Hypothalamus (tissue), 51 donors: ENCODE results near the gene CETN3.

Experiments used
- DNase-seq, 51 donors: peaks; one replicate each; lab custom pipeline; 2025; lab: John Stamatoyannopoulos, UW

Gene CETN3

GRCh38 chr5:90409318-90410177 lies at the start of gene CETN3:
Gene CETN3 (minus strand): TSS chr5:90409756. CDS start chr5:90409661, 95 bp downstream.
- peak; percentile 61 to 100 (median 93) for DNase-seq

- no peak for DNase-seq
Measured at GRCh38 chr5:90446961-90447360, 37.4 kb upstream of the CETN3 start.

- no peak for DNase-seq
Measured at GRCh38 chr5:90440644-90441043, 31.1 kb upstream of the CETN3 start.

- DNase-seq, result no peak
Measured at GRCh38 chr5:90438100-90438499, 28.5 kb upstream of the CETN3 start.

GRCh38 chr5:90437663-90438062 lies 28.1 kb upstream of the CETN3 start:
- DNase-seq, result no peak

GRCh38 chr5:90434116-90434714 lies 24.7 kb upstream of the CETN3 start:
- DNase-seq, result peak in 23 of 51 donors; percentile 1 to 46 (median 25)

- no peak for DNase-seq
Measured at GRCh38 chr5:90424245-90424644, 14.7 kb upstream of the CETN3 start.

GRCh38 chr5:90421136-90421535 lies 11.6 kb upstream of the CETN3 start:
- peak in 4 of 51 donors; percentile 3 to 6 (median 4) for DNase-seq

- no peak for DNase-seq
Measured at GRCh38 chr5:90418214-90418613, 8.7 kb upstream of the CETN3 start.

GRCh38 chr5:90410178-90410762 lies 714 bp upstream of the CETN3 start:
- DNase-seq, result peak in 1 of 51 donors; percentile 80

- no peak for DNase-seq
Measured at GRCh38 chr5:90408571-90409317, 812 bp downstream of the CETN3 start.

GRCh38 chr5:90406466-90406865 lies 3.1 kb downstream of the CETN3 start:
- no peak for DNase-seq

- no peak for DNase-seq
Measured at GRCh38 chr5:90402521-90403255, 6.9 kb downstream of the CETN3 start.

- DNase-seq, result no peak
Measured at GRCh38 chr5:90399251-90399650, 10.3 kb downstream of the CETN3 start.

- DNase-seq, result peak in 14 of 51 donors; percentile 0 to 42 (median 18)
Measured at GRCh38 chr5:90398726-90399125, 10.8 kb downstream of the CETN3 start.

- no peak for DNase-seq
Measured at GRCh38 chr5:90395005-90395404, 14.6 kb downstream of the CETN3 start.

GRCh38 chr5:90390928-90391327 lies 18.6 kb downstream of the CETN3 start:
- DNase-seq, result no peak

- DNase-seq, result no peak
Measured at GRCh38 chr5:90390326-90390725, 19.2 kb downstream of the CETN3 start.

- no peak for DNase-seq
Measured at GRCh38 chr5:90387508-90387907, 22.0 kb downstream of the CETN3 start.

GRCh38 chr5:90386099-90386710 lies 23.4 kb downstream of the CETN3 start:
- no peak for DNase-seq
